Inflammatory macrophage treated with lipopolysaccharide for 1 hour (primary cell): ENCODE results near the gene C20orf141.
"Not testable (repeated sequence)": the region's sequence is repeated elsewhere in the genome, so short reads cannot be mapped to it uniquely, and the experiment has no call there.

Experiments used
- DNase-seq, 2 donors: peaks; one replicate each; pipeline ENCODE4 v3.0.0-alpha.2; 2020 to 2022

The C20orf141 gene

DNA sequence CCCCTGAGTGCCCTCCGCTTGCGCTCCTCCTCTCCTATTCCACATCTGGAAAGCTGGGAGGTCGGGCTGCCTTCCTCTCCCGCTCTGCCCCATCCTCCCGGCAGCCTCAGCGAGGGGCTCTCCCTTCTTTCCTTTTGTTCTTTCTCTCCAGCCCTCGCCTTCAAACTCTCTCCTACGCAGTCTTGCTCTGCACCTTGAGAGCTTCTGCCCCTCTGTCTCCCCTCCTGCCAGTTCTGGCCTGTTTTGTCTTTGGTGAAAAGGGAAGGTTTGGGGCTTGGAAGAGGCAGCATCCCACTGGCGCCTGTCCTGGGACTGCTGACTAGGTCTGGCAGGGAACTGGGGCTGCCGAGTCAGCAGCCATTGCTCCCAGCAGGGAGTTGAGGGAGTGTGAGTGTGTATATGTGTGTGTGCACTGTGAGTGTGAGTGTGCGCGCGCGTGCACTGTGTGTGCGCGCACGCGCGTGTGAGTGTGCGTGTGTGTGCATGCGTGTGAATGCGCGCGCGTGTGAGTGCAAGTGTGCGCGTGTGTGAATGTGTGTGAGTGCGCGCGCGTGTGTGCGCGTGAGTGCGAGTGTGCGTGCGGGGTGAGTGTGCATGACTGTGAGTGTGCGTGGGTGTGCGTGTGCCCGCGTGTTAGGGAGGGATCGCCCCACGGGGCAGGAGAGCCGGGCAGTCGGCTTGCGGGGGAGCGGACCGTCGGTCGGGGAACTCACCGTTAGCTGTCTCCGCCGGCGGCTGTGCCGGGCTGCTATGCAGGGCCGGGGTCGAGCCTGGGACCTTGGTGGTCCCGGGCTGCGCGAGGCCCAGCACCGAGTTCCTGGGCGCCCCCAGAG, 14.9 kb upstream of the C20orf141 start:
- no peak for DNase-seq

DNA sequence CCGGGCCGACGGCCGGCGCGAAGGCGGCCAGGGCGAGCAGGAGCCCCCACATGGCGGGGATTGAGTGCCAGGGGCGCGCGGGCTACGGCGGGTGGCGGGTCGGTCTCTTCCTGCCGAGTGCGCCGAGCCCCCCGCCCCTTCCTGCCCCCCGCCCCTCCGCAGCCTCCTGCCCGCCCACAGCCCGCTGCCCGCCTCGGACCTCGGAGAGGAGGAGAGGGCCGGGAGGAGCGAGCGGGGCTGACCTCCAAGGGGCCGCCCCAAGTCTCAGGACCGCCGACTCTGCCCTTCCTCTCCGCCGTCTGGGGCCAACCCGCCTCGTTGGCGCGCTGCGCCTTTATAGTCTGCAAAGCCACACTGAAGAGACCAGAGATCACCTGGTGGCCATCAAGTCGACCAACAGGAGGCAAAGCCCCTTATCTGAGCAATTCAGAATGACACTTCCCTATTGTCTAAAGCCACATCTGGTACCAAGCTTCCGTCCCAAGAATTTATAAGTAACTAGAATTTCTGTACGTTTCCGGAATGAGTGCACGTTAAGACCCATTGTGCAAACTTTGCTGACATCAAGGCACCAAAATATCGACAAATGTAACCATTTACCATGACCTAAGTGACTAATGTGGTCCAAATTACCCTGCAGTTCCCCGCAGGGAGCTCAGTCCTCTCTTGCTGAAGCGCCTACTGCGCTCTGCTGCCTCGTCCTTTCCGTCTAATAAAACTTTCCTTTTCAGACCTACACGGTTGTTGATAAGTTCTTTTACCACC, 14.1 kb upstream of the C20orf141 start, which contains the start of gene CPXM1:
Gene CPXM1, minus strand, starts transcription at position 107 of the 765 bp plus-strand sequence. Its CDS starts 55 bp downstream, at position 52.
- peak; percentile 68 for DNase-seq

DNA sequence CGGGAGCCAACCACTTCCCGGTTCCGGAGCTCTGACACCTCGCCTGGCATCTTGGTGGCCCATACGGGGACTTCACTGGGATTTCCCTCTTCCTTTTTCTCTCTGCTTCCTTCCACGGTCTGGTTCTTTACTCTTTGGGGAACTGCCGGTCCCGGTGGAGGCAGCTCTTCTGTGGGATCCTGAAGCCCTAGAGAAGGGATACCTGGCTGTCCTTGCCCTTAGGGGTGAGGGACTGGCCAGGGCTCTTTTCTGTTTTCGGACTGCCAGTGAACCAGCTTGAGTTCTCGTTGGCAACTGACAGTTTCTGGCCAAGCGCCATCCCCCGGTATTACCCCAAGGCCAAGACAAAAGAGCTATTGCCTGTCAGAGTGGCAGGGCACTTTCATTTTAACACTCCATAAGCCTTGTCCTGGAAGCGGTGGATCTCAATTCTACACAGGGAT, 13.5 kb upstream of the C20orf141 start:
- DNase-seq: peak in 1 of 2 donors; percentile 6

DNA sequence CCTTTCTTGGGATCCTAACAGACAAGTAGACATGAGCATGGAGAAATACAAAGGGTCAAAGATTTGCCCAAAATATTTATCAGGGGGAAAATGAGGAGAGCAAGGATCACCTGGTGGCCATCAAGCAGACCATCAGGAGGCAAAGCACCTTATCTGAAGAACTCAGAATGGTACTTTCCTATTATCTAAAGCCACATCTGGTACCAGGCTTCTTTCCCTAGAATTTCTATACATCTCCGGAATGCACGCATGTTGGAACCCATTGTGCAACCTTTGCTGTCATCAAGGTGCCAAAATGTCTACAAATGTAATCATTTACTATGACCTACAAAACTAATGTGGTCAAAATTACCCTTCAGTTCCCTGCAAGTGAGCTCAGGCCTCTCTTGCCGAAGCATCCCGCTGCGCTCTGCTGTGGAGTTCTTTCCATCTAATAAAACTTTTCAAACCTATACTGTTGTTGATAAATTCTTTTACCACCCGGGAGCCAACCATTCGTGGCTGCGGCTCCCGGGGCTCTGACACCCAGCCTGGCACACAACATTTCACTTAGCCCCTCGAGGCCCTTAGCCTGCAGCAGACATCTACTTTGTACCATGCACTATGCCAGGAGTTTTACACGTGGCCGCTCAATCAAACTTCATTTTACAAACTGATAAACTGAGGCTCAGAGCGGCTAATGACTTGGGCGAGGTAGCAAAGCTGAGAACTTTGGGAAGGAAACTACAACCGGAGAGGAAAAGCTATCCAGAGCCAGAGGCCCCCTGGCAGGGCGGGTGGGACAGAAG, 10.6 kb upstream of the C20orf141 start:
- DNase-seq: no peak

DNA sequence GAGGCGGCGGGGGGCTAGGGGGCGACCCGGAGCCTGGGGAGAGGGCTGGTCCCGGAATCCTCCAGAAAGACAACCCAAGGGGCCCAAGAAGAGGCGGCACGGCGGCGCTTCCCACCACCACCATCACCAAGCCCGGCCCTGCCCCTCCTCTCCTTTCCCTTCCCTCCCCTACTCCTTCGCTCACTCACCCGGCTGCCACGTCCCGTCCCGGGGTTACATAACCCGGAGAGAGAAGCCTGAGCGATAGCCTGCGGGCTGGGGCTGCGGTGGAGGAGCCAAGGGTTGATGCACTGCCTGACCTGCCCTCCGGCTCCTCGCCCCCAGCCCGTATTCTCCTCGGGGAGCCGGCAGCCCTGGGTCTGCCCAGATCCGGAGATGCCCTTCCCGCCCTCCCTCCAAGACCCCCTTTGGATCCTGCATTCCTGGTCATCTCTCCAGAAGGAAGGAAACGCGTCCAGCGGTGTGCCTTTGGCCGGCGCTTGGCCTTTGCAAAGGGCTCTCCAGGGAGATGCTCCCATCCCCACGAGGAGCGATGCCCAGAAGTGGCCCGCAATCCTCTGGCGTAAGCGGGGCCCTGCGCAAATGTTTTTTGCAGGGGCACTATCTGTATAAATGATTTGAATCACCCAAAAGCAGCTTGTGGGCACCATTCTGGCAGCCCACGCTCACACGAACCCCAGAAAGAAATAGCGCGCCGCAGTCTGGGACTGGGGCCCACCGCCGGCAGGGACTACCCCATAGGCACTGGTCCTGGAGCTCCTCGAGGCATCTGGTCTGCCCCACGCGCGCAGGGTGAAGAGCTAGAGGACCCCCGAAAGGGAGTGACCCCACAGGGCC, 9.7 kb upstream of the C20orf141 start:
- no peak for DNase-seq

DNA sequence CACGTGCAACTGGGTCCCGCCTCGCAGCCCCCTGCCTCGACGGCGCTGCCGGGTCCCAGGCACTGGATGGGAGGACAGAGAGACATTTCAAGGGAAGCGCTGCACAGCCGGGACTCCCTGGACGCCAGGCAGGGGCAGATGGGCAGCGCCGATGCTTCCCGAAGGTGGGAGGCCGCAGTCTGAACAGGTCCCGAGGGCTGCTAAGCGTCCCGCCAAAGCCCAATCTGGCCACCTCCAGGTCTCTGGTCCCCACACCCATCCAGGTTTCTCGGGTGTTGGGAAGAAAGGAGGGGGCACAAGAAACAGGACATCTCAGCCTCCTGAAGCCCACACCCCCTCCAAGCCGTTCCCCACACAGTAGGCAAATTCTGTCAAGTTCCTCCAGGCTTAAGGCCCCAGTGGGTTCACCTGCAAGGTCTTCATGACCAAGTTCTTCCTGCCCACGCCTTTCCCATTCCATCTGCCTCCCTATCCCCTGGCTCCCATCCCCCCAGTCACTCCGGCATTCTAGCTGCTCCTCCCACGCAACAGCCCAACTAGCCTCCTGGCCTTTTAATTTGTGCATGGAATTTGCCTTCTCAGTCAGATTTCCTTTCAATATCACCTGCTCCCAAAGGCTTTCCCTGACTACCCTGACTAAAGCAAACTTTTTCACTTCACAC, 9.0 kb upstream of the C20orf141 start:
- DNase-seq: no peak

DNA sequence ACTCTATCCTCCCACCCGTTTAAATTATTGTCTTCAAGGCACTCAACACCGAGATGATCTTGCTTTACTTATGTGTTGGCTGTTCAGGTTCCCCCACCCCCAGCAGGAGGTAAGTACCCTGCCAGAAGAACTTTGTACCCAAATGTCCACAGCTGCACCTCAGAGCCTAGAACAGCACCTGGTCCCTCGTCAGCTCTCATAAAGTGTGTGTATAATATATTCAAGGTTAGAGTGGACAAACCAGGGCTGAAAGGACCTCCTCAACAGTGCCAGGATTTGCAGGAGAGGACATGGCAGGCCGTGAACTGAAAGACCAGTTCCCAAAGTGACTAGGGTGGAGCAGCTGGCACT, 8.5 kb upstream of the C20orf141 start:
- no peak for DNase-seq

DNA sequence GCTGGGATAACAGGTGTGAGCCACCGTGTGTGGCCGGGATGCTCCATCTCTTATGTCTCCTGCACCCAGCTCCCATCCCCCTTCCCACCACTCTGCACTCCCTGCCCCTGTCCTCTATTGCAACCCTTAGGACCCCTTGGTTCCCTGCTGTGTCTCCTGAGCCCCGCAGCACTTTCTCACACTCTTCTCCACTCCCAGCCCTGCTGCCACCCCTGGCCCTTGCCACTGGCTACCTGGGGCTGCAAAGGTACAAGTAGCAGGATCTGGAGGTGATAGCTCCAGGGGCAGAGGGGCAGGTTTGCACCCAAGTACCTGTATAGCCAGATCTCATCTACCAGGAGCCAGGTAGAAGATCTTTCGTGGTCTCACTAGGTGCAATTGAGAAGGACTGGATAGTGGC, 7.8 kb upstream of the C20orf141 start:
- DNase-seq: no peak

DNA sequence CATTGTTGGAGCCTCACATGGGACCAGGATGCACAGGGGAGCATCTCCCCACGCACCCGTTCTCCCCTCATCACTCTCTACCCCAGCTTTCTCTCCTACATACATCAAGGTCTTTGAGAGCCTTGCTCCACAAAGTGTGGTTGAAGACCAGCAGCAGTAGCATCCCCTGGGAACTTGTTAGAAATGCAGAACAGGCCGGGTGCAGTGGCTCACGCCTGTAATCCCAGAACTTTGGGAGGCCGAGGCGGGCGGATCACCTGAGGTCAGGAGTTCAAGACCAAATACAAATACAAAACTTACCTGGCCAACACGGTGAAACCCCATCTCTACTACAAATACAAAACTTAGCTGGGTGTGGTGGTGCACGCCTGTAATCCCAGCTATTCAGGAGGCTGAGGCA, 6.9 kb upstream of the C20orf141 start:
- not testable (repeated sequence) for DNase-seq

DNA sequence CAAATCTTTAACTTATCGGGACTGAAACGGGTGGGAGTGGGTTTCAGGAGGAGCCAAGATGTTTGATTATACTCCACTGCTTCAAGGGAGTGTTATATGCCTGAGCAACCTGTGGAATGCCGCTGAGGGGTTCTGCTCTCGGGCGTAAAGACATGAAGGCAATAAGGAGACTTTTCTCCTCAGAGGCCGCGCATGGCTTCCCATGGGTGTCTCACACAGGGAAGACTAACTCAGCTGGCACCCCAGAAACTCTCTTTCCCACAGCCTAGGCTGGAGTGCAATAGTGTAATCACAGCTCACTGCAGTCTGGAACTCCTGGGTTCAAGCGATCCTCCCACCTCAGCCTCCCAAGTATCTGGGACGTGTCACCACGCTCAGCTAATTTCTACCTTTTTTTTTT, 5.1 kb upstream of the C20orf141 start:
- no peak for DNase-seq

DNA sequence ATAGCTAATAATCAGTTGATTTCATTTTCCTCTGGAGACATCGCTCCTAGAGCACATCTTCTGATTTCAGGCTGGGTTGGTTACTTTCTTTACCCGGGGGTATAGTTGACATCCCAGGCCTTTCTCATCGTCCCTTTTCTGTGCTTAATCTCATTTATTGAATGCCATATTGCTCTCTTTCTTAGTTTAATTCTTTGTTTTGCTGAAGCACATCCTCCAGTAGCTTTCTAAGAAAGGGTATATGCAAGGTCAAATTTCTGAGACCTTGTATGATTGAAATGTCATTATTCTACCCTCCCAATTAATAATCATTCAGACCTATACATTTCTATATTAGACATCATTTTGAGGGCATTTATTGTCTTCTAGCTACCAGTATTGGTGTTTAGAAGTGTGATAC, 2.6 kb upstream of the C20orf141 start:
- DNase-seq: no peak

DNA sequence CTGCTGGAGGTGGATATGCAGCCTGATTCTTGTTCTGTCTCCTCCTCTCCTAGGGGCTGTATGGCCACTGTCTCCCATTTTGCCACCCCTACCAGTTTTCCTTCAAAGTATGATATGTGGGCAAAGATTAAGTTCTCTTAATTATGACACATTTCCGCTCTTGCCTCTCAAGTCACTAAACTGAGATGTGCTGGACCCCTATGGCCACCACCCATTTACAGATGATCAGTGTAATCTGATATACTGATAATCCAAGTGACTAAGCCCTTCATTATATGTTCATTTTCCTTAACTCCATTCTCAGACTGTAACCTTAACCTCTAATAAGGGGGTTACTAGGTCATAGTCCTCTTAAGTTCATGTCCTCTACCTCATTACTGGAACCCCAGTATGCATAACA, 711 bp upstream of the C20orf141 start:
- no peak for DNase-seq

DNA sequence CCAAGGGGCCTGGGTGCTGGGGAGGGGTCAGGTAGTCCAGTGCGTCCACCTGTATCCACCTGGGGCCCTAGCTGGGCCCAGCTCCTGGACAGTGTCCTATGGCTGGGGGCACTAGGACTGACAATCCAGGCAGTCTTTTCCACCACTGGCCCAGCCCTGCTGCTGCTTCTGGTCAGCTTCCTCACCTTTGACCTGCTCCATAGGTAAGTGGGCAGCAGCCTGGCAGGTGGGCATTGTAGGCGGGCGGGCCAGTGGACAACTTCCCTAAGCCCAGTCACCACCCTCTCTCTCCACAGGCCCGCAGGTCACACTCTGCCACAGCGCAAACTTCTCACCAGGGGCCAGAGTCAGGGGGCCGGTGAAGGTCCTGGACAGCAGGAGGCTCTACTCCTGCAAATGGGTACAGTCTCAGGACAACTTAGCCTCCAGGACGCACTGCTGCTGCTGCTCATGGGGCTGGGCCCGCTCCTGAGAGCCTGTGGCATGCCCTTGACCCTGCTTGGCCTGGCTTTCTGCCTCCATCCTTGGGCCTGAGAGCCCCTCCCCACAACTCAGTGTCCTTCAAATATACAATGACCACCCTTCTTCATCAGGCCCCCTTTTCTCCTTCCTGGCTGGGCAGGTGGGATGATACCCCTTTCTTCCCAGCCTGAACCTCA, 584 bp downstream of the C20orf141 start:
- no peak for DNase-seq

DNA sequence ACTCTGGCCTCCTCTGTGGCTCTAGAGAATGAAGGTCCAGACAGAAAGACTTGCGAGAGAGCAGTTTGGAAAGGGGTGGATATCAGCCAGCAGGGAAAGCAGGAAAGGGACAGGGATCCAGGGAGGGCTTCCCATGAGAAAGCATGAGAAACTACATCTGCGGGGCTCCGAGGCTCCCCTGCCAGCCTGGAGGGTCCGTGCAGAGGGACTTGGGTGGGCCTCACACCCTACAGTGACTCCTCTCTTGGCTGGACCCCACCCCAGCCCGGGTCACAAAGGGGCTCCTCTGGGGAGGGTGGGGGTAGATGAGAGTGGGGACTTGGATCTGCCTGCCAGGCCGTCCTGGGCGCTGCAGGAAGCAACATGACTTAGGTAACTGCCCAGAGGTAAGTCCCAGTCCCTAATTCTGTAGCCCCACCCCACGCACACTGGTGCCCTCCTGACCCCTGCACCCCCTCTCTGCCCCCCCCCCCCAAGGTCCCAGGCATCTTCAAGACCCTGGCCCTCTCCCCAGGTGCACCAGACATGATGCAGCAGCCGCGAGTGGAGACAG, 1.3 kb downstream of the C20orf141 start, which contains the start of gene TMEM239:
Gene TMEM239, plus strand, starts transcription at position 335 of the 553 bp plus-strand sequence. Its CDS starts 191 bp downstream, at position 526.
- no peak for DNase-seq

DNA sequence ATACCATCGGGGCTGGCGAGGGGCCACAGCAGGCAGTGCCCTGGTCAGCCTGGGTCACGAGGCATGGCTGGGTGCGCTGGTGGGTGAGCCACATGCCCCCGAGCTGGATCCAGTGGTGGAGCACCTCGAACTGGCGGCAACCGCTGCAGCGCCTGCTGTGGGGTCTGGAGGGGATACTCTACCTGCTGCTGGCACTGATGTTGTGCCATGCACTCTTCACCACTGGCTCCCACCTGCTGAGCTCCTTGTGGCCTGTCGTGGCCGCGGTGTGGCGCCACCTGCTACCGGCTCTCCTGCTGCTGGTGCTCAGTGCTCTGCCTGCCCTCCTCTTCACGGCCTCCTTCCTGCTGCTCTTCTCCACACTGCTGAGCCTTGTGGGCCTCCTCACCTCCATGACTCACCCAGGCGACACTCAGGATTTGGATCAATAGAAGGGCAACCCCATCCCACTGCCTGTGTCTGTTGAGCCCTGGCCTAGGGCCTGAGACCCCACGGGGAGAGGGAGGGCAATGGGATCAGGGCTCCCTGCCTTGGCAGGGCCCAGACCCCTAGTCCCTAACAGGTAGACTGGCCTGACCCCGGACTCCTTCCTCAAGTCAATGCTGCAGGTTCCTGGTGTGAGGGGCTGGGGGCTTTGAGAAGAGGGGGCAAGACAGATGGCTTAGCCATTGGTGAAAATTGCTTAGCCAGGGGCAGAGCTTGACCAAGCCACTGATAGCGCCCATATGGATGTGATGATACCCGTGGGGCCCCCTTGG, 2.0 kb downstream of the C20orf141 start:
- DNase-seq: no peak

DNA sequence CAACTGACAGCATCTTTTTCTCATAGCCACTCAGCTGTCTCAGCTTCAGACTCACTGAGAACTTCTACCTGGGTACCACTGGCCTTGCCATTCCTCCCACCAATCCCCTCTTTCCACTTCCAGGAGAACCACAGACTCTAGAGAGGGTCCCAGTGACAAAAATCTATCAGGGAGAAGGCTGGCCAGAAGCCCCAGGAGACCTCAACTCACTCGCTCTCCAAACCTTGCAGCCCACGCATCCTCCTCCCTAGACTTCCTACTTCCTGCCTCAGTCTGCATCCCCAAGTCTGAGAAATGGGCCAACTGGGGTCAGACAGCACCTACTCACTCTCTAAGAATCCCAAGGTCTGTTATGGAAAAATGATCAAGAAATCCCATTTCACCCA, 2.5 kb downstream of the C20orf141 start:
- no peak for DNase-seq

DNA sequence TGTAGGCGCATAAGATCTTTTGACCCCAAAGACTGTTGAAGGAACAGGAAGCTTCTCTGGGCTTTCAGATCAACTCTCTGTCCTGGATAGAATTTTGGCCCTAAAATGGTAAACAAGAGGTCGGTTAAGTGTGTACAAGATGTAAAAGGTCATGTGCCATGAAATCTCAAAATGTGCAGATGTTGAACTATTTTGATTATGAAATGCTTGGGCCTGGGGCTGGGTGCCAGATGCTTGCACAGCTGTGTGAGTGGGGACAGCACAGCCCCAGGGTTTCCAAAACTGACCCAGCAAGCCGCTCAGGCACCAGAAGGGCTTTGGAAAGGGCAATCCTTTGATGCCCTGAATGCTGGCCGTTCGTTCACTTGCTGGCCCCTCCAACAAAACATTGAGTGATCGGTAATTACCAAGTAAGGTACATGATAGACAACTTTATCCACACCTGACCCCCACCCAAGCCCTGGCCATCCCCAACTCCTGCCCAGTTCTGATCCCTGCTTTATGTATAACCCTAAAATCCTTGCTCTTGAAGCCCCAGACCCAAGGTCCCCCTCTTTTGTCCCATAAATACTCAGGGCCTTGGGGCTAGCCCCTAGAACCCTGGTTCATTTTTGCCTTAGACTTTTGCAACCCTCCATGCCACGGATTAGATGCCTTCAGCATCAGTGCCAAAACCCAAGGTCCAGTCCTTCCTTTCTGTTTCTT, 3.3 kb downstream of the C20orf141 start:
- DNase-seq: no peak

DNA sequence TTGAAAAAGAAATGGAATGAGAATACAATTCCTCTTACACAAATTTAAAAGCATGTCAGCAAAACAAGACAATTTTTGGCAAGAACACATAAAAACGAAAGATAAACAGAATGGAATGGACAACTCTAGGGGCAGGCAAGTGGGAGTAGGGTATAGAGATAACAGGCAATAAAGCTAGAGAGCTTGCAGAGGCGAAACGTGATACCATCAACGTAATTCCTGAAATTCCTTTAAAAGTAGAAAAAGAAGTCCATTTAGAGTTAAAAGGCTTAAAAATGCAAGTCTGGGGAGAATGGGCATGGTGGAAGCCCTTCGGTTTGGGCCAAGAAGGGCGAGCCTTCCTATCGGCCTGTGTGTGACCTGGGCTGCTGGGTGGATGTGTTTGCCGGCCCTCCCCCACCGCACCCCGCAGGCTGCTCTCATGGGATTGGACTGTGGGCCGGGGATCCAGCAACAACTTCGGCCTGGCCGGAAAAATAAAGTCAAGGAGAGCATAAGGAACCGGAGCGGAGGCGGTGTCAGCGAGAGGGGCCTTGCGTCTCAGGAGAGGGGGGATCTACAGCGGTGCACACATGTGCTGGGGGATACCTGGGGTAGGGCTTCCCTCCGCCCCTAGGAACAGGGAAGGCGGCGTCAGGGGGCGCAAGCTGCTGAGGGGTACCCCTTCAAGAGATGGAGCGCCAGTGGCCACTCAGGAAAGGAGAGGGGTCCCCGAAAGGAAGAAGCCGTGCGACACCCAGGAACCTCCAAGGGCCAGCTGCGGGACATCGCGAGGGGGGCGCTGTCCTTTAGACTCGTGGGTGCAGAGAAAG, 5.5 kb downstream of the C20orf141 start:
- DNase-seq: no peak
